ENCODE data around the gene MTSS2. TPM values are rescaled to one million over a fixed set of nuclear protein-coding genes. Genes with fewer than 3 reads are reported as not detected.
A peak's percentile ranks its signal among the peaks of the same experiment; 100 is the strongest.

The MTSS2 gene
- total RNA-seq, 2 donors from 2014 or later = 0.70 to 1.5 TPM

DNA sequence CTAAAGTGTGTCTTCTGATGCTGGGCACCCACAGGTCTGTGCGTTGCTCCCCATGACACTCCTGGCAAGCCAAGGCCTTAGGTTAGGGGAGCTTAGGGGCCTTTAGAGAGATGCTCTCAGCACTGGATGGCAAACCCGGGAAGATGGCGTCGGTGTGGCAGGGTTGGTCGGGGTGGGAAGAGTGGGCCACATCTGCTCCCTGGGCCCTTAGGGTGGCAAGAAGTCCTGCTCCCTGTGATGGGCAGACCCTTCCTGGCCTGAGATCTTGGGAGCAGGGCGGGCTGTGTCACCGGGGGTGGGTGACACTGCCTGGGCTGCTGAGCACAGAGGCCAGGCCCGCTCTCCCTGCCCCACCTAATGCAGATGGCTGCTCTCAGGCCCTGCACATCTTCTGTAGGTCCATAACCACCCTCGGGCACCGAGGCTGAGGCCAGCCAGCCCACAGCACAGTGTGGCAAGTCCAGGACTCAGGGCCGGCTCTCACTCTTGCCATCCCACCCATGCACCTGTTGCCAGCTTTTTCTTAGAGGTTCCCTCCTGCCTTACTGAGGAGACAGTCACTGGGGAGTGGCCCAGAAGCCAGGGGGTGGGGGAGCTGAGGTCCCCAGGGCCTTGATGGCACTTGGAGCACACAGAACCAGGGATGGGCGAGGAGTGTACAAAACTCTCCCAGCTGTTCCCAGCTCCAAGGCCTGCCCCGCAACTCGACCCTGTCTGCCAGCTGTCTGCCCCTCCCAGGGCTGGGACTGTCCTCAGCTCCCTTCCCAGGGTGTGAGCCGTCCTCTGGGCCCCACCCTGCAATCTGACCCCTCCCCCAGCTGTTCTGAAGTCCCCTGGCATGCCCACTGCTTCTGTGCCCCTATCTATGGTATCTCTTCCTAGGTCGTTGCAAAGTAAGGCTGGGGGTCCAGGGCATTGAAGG, 4.4 kb upstream of the MTSS2 start:
- no peak for DNase-seq (ENCODE audit: low spot score)
- Mint-ChIP-seq H3K4me3 (no peak overlapping the region), H3K9me3 (no peaks in the 10 kb centered on the region), H3K27ac (no peak overlapping the region), H3K4me1 (ENCODE audit: low read depth in 2 of 2) (peaks cover 0 to under 1% of the 10 kb centered on the region in 2 donors), H3K36me3 (no peaks in the 10 kb centered on the region), H3K27me3 (no peaks in the 10 kb centered on the region)
- ATAC-seq = no peak

DNA sequence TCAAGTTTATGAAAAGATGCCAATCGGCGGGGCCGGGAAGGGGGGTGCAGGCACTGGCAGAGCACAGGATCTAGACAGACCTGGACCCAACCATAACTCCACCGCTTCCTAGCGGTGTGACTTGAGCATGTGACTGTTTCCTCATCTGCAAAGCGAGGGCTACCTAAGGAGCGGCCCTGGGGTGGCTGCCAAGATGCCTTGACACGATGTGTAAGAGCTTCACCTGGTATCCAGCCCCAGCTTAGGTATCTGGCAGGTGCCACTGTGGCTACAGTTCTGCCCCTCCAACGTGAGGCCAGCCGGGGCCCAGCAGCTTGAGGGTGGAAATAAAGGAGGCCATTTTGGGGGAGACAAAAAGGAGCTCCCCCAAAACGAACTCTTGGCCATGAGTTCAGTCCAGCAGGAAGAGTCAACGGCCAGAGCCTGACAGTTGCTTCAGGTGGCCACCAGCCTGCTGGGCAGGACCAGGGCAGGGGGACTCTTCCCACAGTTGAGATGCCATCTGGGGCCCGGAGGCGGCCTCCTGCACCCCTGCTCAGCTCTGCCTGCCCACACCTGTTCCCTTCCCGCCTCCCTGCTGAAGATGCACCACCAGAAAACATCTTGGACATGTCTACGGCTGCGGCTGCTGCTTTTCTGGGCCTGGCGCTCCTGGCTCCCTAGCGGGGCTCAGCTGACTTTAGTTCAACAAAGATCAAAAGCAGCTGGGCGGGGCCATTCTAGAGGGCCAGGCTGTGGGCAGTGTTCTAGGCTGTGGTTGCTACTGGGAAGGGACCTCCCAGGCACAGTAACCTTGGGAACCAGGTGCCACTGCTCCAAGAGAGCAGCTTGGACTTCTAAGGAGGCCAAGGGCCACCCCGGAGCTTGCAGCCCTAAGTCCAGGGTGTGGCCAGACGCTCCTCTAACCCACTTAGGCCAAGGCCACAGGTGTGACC, 3.4 kb upstream of the MTSS2 start:
- no peaks in the 10 kb centered on the region for H3K27me3 Mint-ChIP-seq
- H3K27ac Mint-ChIP-seq = no peak overlapping the region
- no peaks in the 10 kb centered on the region for H3K36me3 Mint-ChIP-seq
- no peak for DNase-seq (ENCODE audit: low spot score)
- no peaks in the 10 kb centered on the region for H3K4me1 Mint-ChIP-seq (ENCODE audit: low read depth in 2 of 2)
- ATAC-seq = no peak
- H3K4me3 Mint-ChIP-seq = no peak overlapping the region
- H3K9me3 Mint-ChIP-seq = no peaks in the 10 kb centered on the region

DNA sequence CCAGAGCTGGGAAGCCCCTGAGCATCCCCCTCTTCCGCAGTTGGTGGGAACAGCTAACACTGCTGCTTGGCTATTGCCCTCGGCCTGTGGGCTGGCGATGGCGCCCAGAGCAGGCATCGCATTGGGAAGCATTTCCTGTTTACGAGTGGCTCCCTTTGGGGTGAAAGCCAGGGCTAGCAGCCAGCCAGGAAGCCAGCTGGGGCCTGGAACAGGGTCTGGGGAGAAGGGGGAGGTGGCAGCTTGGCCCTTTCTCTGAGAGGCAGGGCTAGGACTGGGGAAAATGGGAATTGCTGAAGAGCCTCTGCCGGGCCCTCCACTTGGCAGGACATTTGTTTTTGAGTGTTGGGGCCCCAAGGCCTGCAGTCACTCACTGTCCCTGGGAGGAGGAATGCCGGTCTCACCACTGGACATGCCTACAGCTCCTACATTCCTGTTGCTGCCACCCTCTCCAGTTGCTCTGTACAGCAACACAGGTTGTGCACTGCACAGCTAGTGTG, 2.4 kb upstream of the MTSS2 start:
- ATAC-seq = no peak
- Mint-ChIP-seq H3K27ac (no peak overlapping the region), H3K4me3 (no peak overlapping the region)

DNA sequence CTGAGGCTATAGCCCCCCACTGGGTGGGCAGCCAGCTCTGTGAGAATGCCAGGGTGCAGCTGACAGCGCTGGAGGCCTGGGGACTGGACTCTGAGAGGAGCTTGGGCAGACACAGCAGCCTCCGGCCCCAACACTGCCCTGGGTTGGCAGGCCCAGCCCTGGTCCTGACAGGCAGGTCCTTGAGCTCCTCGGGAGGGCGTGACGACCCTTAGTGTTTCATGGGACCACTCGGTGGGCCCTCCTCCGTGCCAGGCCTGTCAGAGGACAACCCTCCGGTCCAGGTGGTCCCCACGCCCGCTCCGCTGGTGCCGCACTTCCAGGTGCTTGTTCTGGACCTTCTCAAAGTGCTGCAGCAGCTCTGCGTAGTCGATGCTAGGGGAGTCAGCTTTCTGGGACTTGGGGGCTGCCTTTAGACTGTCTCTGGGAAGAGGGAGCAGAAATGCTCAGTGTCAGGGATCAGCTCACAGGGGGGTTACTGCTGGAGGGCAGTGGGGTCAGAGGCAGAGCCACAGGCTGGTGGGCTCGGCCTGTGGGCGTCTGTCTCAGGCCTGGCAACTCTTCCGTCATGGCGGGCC, 1.9 kb upstream of the MTSS2 start:
- peaks cover 0 to 4% of the 10 kb centered on the region in 2 donors for H3K27me3 Mint-ChIP-seq
- no peak overlapping the region for H3K4me3 Mint-ChIP-seq
- H3K36me3 Mint-ChIP-seq = no peaks in the 10 kb centered on the region
- no peaks in the 10 kb centered on the region for H3K9me3 Mint-ChIP-seq
- ATAC-seq = no peak
- no peaks in the 10 kb centered on the region for H3K4me1 Mint-ChIP-seq (ENCODE audit: low read depth in 2 of 2)
- no peak overlapping the region for H3K27ac Mint-ChIP-seq
- no peak for DNase-seq (ENCODE audit: low spot score)

More for the DNA sequence above, 2.4 kb upstream of the MTSS2 start:
- peaks cover 0 to 4% of the 10 kb centered on the region in 2 donors for H3K27me3 Mint-ChIP-seq
- H3K4me1 Mint-ChIP-seq (ENCODE audit: low read depth in 2 of 2) = no peaks in the 10 kb centered on the region
- no peak for DNase-seq (ENCODE audit: low spot score)
- H3K36me3 Mint-ChIP-seq = no peaks in the 10 kb centered on the region
- no peaks in the 10 kb centered on the region for H3K9me3 Mint-ChIP-seq

DNA sequence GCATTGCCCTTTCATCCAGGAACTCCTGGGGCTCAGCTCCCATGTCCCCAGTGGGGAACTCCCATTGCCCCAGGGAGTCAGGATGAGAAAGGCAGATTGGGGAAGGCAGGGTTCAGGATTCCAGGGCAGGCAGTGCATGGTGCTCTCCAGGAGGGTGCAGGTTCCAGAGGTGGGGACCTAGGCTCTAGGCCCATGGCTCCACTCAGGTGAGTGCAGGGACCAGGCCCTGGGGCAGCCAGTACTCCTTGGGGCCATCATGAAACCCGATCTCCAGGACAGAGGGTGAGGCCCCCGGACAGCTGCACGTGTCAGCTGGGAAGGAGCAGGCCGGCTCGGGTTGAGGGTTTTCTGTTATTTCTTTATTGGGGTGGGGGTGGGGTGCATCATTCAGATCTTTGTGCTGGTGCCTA, 1.3 kb upstream of the MTSS2 start:
- no peaks in the 10 kb centered on the region for H3K9me3 Mint-ChIP-seq
- H3K4me1 Mint-ChIP-seq (ENCODE audit: low read depth in 2 of 2) = no peaks in the 10 kb centered on the region
- H3K27ac Mint-ChIP-seq = no peak overlapping the region
- DNase-seq (ENCODE audit: low spot score) (no peak), ATAC-seq (no peak)
- no peak overlapping the region for H3K4me3 Mint-ChIP-seq
- H3K27me3 Mint-ChIP-seq = peaks cover 0 to 4% of the 10 kb centered on the region in 2 donors
- H3K36me3 Mint-ChIP-seq = no peaks in the 10 kb centered on the region

DNA sequence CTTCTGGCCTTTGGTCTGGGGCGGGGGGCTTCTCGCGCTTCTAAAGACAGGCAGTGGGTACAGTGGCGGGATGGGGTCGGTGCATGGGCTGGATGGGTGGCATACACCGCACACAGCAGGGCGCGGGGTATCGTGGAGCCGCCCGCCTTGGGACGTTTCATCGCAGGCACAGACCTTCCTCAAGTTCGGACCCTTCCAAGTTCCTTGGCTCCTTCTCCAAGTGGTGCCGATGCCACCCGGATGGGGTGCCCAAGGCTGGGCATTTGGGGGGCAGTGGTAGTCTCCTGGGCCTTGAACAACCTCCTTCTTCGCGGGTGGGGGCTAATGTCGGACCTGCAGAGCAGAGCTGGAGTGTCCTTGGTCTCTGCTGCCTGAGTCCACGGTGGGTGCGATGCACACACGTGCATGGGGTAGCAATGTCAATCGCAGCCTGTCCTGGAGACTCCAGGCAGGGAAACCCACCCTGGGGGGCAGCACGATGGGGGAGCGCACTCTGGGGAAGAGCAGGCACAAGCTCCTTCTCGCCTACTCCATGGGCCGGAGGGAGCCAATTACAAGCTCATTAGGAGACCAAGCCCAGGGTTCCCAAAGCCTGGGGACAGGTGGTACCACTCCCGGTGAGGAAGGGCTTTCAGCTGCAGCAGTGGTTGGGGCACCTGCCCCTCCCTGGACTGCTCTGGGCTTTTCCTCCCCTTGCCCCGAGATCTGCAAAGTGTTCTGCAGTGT, 686 bp upstream of the MTSS2 start:
- H3K27ac Mint-ChIP-seq = no peak overlapping the region
- H3K9me3 Mint-ChIP-seq = no peaks in the 10 kb centered on the region
- H3K4me3 Mint-ChIP-seq = no peak overlapping the region
- ATAC-seq (no peak), DNase-seq (ENCODE audit: low spot score) (no peak)
- no peaks in the 10 kb centered on the region for H3K4me1 Mint-ChIP-seq (ENCODE audit: low read depth in 2 of 2)
- no peaks in the 10 kb centered on the region for H3K36me3 Mint-ChIP-seq
- peaks cover 0 to 4% of the 10 kb centered on the region in 2 donors for H3K27me3 Mint-ChIP-seq

DNA sequence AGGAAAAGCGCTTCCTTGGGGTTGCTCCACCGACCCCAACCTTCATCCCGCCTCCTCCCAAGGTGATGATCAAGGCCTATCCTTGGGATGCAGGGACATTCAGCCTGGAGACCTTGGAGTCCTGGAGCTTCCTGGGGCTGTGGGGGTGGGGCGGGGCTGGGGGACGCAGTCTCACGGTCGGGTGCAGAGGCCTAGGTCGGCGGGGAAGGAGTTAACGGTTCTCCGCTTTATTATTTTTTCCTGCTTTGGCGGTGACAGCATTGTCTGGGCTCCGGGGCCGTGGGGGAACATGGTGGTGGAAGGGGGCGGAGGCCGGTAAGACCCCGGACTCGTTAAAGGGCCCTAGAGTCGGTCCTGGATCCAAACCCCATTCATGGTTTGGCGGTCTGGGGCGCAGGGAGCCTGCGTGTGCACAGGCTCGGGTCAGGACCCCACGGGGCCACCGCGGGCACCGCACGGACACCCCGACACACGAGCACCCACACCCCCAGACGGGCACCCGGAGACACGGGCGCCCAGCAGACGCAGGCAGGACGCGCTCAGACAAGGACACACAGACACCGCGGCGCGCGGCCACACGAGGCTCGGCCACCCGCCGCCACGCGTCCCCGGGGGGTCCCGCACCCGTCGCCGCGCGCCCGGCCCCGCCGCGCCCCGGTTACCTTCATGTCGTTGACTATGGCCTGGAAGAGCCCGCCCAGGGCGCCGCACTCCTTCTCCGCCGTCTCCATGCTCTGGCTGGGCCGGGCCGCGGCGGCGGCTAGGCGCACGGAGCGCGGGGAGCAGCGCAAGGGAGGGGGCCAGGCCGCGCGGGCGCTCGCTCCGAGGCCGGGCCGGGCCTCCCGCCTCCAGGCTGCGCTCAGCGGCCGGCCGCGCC, 554 bp downstream of the MTSS2 start:
- Mint-ChIP-seq H3K4me3 (no peak overlapping the region), H3K27me3 (peaks cover 0 to 4% of the 10 kb centered on the region in 2 donors), H3K27ac (no peak overlapping the region), H3K36me3 (no peaks in the 10 kb centered on the region), H3K9me3 (no peaks in the 10 kb centered on the region), H3K4me1 (ENCODE audit: low read depth in 2 of 2) (no peaks in the 10 kb centered on the region)
- DNase-seq (ENCODE audit: low spot score) (no peak), ATAC-seq (peak in 1 of 2 donors; percentile 38)

DNA sequence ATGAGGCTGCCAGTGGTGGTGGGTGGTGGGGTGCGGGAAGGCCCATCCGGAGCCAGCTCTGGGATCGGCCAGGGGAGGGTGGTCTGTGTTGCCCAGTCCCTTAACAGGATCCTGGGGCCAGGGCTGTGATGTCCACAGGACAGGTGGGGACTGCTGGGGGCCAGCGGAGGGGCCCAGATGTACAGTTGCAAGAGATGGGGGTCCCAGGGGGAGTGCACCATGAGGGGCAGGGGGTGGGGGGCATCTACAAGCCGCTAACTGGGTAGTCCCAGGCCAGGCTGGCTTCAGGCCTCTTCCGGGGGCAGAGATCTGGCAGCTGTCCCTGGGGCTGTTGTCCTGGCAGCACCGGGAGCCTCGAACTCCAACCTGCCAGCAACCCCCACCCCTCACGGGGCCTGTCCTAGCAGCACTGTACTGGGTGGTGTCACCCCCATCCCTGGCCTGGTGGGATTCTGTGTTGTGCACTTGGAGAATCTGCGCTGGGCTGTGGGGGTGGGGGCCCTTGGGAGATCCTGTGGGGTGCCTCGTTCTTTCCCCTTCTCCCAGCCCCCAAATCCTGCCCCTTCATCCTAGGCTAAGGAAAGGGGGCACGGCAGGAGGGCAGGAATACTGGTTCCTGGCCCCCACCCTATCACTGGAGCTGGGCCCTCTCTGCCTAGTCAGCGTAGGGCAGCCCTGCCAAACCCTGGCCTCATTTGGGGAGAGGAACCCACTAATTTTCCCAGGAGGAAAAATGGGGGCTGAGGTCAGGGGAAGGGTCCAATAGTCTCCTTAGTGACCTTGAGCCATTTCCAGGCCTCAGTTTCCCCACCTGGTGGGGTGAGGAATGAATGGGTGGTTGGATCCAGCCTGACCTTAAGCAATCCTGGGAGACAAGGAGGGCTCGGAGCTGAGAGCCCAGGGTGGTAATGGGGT, 1.4 kb downstream of the MTSS2 start:
- ATAC-seq (no peak), DNase-seq (ENCODE audit: low spot score) (no peak)
- Mint-ChIP-seq H3K27ac (no peak overlapping the region), H3K36me3 (no peaks in the 10 kb centered on the region), H3K9me3 (no peaks in the 10 kb centered on the region), H3K4me3 (no peak overlapping the region), H3K27me3 (peaks cover 0 to 4% of the 10 kb centered on the region in 2 donors), H3K4me1 (ENCODE audit: low read depth in 2 of 2) (no peaks in the 10 kb centered on the region)

DNA sequence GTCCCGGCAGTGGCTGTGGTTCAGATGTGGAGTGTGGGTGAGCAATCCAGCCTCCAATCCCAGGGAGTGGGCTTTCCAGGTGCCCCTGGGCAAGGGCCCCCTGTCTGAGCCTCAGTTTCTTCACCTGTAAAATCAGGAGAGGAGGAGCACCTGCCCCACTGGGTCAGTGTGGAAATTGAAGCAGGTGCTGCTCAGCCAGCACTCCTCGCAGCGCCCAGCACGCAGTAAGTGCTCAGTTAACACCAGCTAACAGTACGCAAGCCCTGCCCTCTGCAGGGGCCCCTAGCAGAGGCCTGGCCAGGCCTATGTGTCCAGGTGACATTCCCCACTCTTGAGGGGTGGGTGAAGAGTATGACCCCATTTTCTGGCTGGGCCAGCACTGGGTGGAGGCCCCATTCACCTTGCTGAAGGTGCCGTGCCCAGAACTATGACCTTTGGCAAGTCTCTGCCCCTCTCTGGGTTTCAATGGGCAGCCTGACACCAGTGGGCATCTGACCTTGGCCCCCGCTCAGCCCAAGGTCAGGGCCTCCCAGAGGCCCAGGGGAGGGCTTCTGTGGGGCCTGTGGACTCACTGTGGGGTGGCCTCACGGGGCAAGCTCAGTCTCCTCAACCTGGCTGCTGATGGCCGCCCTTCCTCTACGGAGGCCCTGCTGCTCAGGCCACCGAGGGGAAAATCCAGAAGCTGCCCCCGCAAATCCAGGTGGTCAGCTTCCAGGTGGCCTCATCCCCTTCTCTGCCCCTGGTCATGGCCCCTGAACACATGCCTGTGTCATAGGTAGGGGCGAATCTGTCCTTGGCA, 2.5 kb downstream of the MTSS2 start:
- Mint-ChIP-seq H3K36me3 (no peaks in the 10 kb centered on the region), H3K27me3 (peaks cover 0 to 4% of the 10 kb centered on the region in 2 donors), H3K27ac (no peak overlapping the region), H3K4me3 (no peak overlapping the region), H3K9me3 (no peaks in the 10 kb centered on the region), H3K4me1 (ENCODE audit: low read depth in 2 of 2) (peaks cover 3 to 9% of the 10 kb centered on the region in 2 donors)
- DNase-seq (ENCODE audit: low spot score) (no peak), ATAC-seq (no peak)

DNA sequence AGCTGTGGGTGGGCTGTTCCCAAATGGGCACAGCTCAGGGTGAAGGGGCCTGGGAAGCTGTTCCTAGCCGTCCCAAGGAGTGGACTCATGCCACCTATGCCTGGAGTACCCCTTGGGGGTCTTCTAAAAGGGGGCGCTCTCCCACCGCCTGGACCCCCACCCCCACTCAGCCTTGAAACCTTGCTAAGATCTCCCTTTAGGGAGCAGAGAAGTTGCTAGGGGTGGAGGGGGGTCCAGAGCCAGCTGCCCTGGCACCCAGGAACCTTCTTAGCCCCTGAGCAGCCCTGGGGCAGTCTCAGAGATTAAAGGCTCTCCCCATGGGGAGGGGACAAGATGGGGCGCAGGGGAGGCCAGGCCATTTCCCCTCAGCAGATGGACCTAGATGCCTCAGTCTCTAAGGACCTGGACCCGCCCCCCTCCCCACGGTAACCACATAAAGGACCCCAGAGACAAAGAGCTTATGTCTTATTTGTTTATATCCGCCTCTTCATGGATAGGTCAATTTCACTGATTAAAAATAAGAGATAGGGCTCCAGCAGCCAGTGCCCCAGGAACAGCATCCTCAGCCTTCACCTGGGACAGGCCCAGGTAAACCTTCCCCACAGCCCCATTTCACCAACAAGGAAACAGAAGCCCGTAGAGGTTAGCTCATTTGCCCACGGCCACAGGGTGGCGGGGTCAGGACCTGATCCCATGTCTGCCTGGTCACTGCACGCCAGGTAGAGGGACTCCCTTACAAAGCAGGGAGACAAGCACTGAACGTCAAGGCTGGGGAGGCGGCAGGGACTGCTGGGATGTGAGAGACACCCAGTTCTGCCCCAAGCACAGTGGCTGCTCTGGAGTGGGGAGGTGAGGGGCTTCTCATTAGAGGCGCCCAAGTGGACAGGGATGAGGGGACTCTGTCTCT, 3.4 kb downstream of the MTSS2 start:
- Mint-ChIP-seq H3K4me3 (no peak overlapping the region), H3K9me3 (no peaks in the 10 kb centered on the region), H3K36me3 (no peaks in the 10 kb centered on the region), H3K27ac (no peak overlapping the region), H3K4me1 (ENCODE audit: low read depth in 2 of 2) (peaks cover 3 to 9% of the 10 kb centered on the region in 2 donors), H3K27me3 (peaks cover 0 to 4% of the 10 kb centered on the region in 2 donors)
- no peak for ATAC-seq
- no peak for DNase-seq (ENCODE audit: low spot score)

Data from natural killer cell treated with Interleukin-12 subunit alpha and Interleukin-12 subunit beta and Interleukin-15 and Interleukin-18, amount 100 ng/mL, for 72 hours (primary cell).